Left renal cortex interstitium (tissue), 4 donors: ENCODE measurements around the gene DIRAS1. TPM values are rescaled to one million over a fixed set of nuclear protein-coding genes. Genes with fewer than 3 reads are reported as not detected.
"Not testable (repeated sequence)": the region's sequence is repeated elsewhere in the genome, so short reads cannot be mapped to it uniquely, and the experiment has no call there.

Experiments used
- DNase-seq, 4 donors: peaks; one replicate each; pipeline ENCODE4 v3.0.0-alpha.2; 2013; ENCODE audit warnings: low read depth in 4 of 4, low spot score in 2 of 4, missing footprints in 1 of 4
- polyA plus RNA-seq, 4 donors: library from polyadenylated mRNA; unstranded; fragments of 120-200 nt; gene quantifications; one replicate each; pipeline ENCODE4 v1.2.1, GENCODE V29; 2013; ENCODE audit not compliant: insufficient read length in 4 of 4

The DIRAS1 gene
- polyA plus RNA-seq, 4 donors: 2.5 to 5.0 (median 3.4) TPM

GRCh38 chr19:2715470-2716274 is 5.5 kb downstream of the DIRAS1 start:
- no peak for DNase-seq

- DNase-seq: no peak
Observed at GRCh38 chr19:2714531-2715269, 6.5 kb downstream of the DIRAS1 start.

- not testable (repeated sequence) for DNase-seq
Observed at GRCh38 chr19:2714102-2714501, 7.1 kb downstream of the DIRAS1 start.

GRCh38 chr19:2713170-2713569 is 8.0 kb downstream of the DIRAS1 start:
- DNase-seq: not testable (repeated sequence)

- no peak for DNase-seq
Observed at GRCh38 chr19:2711875-2712205, 9.3 kb downstream of the DIRAS1 start.

- DNase-seq: no peak
Observed at GRCh38 chr19:2711172-2711874, 9.8 kb downstream of the DIRAS1 start.

GRCh38 chr19:2706251-2706650 is 14.9 kb downstream of the DIRAS1 start:
- DNase-seq: no peak

GRCh38 chr19:2703691-2704216 is 17.4 kb downstream of the DIRAS1 start:
- DNase-seq: no peak

- no peak for DNase-seq
Observed at GRCh38 chr19:2703077-2703437, 18.1 kb downstream of the DIRAS1 start.

GRCh38 chr19:2702170-2703076 is 18.7 kb downstream of the DIRAS1 start, which contains the start of gene GNG7:
Gene GNG7 (minus strand): TSS chr19:2702694. CDS start chr19:2520688, 182,006 bp downstream.
- DNase-seq: peak in 3 of 4 donors; percentile 70 to 82 (median 76)

- no peak for DNase-seq
Observed at GRCh38 chr19:2701361-2702169, 19.6 kb downstream of the DIRAS1 start.

- DNase-seq: no peak
Observed at GRCh38 chr19:2700660-2701360, 20.4 kb downstream of the DIRAS1 start.

- no peak for DNase-seq
Observed at GRCh38 chr19:2699413-2700140, 21.6 kb downstream of the DIRAS1 start.

GRCh38 chr19:2694196-2694595 is 27.0 kb downstream of the DIRAS1 start:
- no peak for DNase-seq

GRCh38 chr19:2693492-2694160 is 27.5 kb downstream of the DIRAS1 start:
- DNase-seq: no peak

- no peak for DNase-seq
Observed at GRCh38 chr19:2691951-2692350, 29.2 kb downstream of the DIRAS1 start.

GRCh38 chr19:2690856-2691255 is 30.3 kb downstream of the DIRAS1 start:
- DNase-seq: no peak
